Measurements from ENCODE around the gene APOL5.
"Not testable (repeated sequence)": the region's sequence is repeated elsewhere in the genome, so short reads cannot be mapped to it uniquely, and the experiment has no call there.

The APOL5 gene, protein sequence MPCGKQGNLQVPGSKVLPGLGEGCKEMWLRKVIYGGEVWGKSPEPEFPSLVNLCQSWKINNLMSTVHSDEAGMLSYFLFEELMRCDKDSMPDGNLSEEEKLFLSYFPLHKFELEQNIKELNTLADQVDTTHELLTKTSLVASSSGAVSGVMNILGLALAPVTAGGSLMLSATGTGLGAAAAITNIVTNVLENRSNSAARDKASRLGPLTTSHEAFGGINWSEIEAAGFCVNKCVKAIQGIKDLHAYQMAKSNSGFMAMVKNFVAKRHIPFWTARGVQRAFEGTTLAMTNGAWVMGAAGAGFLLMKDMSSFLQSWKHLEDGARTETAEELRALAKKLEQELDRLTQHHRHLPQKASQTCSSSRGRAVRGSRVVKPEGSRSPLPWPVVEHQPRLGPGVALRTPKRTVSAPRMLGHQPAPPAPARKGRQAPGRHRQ

GRCh38 chr22:35717572-35717971, at the start of gene APOL5:
Gene APOL5 (plus strand): TSS chr22:35717872. CDS start chr22:35717872, 0 bp downstream.
- no peak for DNase-seq

- DNase-seq = no peak
Observed at GRCh38 chr22:35674335-35674734, 43.3 kb upstream of the APOL5 start.

DNA sequence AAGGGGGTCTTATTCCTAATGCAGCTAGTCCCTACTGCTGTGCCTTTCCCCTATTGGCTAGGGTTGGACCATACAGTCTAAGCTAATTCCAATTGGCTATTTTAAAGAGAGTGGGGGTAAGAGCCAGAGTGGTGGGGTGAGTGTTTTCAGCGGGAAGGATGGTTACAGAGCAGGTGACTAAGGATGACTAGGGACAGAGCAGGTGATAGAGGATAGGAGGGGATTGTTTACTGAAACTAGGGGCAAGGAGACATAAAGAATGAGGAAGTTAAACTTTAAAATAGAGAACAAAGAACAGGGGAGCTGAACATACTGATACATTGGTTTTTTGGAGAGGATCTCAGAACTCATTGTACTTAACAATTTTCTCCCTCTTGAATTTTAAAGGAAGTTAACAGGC, 41.6 kb upstream of the APOL5 start:
- not testable (repeated sequence) for DNase-seq

DNA sequence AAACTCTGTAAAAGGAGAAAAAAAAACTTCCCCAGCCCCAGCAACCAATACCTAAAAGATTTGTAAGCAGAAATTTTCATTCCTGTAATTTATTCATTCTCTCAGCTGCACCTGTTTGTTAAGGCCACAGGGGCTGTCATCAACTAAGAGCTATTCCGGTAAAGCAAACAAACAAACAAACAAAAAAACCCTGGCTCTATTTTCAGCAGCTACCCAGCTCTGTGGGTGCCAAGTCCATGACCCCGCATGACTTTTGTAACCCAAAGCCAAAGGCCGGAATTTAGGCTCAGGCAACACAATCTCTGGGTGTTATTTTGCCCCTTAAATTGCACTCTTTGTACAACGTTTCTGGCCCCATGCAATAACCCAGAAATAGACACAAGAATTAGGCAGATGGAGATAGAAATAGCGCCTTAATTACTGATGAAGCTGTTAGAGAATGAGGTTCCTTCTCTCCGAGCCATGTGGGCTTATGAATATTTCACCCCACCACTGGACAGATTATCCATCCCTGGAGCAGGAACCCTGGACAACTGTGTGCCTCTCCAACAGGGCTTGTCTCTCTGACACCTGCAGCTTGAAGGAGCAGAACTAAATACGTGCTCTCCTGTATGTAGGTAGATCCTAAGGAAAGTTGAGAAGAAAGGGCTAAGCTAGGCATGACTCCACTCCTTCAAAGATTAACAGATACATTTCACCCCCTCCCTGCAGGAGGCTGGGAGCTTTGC, 40.0 kb upstream of the APOL5 start:
- DNase-seq = no peak

- DNase-seq = no peak
Observed at GRCh38 chr22:35678836-35679235, 38.8 kb upstream of the APOL5 start.

DNA sequence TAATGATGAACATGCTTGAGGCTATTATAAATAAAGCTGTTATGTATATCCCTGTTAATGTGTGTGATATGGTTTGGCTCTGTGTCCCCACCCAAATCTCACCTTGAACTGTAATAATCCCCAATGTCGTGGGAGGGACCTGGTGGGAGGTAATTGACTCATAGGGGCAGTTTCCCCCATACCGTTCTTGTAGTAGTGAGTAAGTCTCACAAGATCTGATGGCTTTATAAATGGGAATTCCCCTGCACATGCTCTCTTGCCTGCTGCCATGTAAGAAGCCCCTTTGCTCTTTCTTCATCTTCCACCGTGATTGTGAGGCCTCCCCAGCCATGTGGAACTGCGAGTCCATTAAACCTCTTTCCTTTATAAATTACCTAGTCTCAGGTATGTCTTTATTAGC, 38.2 kb upstream of the APOL5 start:
- DNase-seq = not testable (repeated sequence)

GRCh38 chr22:35681454-35682052, 36.1 kb upstream of the APOL5 start:
- DNase-seq = no peak

DNA sequence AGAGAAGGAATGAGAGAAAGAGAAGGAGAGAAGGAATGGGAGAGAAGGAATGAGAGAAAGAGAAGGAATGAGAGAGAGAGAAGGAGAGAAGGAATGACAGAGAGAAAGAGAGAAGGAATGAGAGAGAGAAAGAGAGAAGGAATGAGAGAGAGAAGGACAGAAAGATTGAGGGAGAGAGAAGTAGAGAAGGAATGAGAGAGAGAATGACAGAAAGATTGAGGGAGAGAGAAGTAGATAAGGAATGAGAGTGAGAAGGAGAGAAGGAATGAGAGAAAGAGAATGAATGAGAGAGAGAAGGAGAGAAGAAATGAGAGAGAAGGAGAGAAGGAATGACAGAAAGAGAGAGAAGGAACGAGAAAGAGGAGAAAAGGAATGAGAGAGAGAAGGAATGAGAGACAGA, 34.1 kb upstream of the APOL5 start:
- DNase-seq = no peak

DNA sequence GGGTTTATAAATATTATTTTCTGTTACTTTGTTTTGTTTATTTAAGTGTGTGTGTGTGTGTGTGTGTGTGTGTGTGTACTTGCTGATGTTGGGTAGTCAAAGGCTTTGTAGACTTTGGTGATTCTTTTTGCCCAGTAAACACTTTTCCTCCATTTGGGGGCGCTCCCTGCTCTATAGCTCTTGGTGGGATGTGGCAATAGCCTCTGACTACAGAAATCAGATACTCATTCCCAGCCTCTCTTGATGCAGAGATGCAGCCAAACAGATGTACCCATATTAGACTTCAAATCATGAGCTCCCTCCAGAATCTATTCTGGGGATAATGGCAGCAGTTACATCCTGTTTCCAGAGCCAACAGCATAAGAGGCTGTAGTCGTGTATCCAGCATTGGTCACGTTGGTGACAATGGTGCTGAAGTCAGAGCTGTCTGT, 33.4 kb upstream of the APOL5 start:
- peak; percentile 39 for DNase-seq

- no peak for DNase-seq
Observed at GRCh38 chr22:35684732-35685131, 32.9 kb upstream of the APOL5 start.

GRCh38 chr22:35685731-35686130, 31.9 kb upstream of the APOL5 start:
- no peak for DNase-seq

DNA sequence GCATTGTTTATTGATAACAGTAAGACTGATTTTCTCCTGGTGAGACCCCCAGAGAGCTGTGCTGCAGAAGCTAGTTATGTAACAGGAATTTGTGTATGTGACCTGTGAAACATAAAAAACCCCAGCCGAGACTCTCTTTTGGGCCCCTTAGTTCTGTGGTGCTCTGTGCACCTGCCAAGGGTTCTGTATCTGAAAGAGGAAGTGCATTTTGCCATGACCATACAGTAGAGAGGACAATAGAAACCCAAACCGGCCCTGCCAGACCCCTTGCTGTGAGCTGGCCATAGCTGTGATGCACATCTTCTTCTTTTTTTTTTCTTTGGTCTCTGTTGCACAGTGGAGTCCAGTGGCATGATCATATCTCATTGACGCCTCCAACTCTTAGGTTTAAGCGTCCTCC, 31.4 kb upstream of the APOL5 start:
- DNase-seq = no peak

DNA sequence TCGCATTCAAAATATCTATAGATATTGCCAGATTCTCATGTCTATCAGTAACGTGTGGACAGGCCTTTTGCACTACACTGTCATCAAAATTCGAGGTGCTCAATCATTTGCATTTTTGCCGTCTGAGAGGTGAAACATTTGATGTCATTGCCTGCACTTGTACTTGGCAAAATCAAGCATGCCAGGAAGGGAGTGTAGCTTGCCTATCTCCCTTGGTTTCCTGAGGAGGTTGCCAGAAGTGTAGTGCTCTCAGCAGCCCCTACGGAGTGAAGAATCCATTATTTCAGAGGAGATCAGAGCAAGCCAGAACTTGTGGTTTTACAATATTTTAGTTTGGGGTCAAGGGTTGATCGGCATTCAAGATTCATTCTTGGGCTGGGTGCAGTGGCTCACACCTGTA, 30.2 kb upstream of the APOL5 start:
- DNase-seq = no peak

DNA sequence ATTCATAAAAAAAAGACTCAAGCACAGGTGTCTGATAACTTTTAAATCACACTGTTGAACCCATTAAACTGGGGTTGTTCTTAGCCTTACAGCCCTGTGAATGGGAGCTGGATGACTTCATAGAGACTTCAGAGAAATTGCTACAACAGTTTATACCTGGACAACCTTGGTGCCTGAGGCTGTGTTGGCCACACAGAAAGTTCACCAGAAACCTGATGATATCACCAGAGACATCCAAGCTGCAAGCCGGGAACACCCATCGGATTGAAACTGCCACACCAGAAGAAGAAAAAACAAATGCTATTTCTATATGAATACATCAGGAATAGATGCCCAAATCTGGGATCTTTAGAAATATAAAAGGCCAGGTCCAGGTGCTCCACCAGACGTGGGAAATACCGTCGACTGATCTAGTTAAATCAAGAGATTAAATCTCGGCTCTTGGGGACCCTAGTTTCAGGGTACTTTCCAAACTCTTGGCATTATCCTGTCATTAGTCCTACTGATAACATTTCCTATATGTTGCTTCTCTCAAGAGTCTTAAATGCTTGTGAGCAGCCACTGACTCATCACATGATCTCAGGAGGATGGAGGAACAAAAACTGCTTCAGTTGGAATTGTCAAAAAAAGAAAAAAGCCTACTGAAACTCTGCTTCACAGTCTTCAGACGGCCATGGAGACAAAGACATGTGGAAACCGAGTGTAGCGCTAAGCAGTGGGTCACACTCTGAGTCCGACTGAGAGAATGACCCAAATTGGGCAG, 28.6 kb upstream of the APOL5 start:
- no peak for DNase-seq

DNA sequence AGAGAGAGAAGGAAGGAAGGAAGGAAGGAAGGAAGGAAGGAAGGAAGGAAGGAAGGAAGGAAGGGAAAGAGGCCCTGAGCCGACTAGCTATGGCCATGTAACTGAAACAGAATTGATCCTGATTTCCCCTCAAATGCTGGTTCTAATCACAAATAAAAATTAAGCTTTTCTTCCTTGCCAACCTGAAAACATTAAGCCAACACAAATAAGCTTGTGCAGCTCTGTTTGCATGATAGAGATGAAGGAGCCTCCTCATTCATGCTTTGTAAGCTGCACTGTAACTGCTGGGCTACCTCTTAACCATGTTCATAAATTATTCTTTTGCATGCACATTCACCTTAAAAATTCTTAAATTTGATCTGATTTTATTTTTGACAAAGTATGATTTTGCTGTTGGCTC, 27.7 kb upstream of the APOL5 start:
- DNase-seq = no peak

DNA sequence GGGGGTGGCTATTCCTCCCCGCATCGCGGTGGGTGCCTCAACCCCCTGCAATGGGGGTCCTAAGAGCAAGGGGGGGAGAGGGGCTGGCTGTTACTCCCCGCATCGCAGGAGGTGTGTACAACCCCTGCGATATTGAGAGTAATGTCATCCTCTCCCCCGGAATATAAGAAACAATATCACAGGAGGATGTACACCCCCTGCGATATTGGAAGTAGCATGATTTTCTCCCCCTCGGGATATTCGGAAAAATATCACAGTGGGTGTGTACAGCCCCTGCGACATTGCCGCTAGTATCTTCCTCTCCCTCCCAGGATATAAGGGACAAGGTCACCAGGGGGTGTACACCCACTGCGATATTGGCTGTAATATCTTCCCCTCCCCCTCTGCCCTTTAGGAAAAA, 22.5 kb upstream of the APOL5 start:
- DNase-seq = no peak

DNA sequence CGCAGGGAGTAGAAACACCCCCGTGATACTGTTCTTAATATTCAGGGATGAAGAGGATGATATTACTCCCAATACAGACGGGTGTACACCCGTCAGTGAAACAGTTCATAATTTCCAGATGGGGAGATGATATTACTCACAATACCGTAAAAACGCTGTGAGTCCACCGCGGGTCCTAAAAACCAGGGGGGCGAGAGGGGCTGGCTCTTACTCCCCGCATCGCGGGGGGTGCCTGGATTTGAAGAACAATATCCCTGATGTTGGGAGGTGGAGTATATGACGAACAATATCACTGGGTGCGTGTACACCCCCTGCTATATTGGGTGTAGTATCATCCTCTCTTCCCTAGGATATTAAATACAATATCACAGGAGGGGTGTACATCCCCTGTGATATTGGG, 20.5 kb upstream of the APOL5 start:
- no peak for DNase-seq

DNA sequence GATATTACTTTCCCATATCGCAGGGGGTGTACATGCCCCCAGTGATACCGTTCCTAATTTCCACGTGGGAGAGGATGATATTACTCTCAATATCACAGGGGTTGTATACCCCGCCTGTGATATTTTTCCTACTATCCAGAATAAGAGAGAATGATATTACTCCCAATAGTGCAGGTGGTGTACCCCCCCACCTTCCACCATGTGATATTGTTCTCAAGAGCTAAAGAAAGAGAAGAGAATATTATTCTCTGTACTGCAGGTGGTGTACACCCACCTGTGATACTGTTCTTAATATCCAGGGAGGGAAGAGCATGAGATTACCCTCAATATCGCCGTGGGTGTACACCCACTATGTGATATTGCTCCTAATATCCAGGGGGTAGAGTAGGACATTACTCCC, 17.8 kb upstream of the APOL5 start:
- DNase-seq = not testable (repeated sequence)

- no peak for DNase-seq
Observed at GRCh38 chr22:35703861-35704584, 13.6 kb upstream of the APOL5 start.

GRCh38 chr22:35705141-35705540, 12.5 kb upstream of the APOL5 start:
- DNase-seq = no peak

DNA sequence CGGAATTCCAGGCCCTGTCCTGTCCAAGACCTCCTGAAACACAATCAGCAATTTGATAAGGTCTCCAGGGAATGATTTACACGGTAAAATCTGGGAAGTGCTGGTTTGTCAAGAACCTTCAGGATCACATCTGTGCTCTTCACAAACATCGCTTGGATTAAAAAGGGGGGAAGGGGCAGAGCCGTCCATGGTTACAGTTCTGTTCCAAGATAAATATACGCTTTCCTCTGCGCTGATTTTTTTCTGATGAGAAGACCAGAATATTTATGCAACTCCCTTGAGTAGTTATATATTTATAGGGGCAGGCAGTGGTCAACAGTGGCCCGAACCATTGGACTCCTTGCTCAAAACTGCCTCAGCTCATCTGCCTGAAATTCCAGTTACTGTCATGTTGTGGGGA, 9.2 kb upstream of the APOL5 start:
- no peak for DNase-seq

GRCh38 chr22:35708917-35709316, 8.8 kb upstream of the APOL5 start:
- no peak for DNase-seq

All from NCI-H1694 treated with DMSO at 0.1 percent for 48 hours (cell line).